BLaER1 treated with 17β-estradiol and CSF1 and Interleukin-3, amounts not matched to agents 10 nM and 100 nM (cell line): ENCODE measurements around the gene JUND.

Experiments
- H3K27ac ChIP-seq, 11 experiments: shearing (Covaris generic); formaldehyde crosslinking; 2 replicates each; pipeline ENCODE4 v1.8.1; 2022
- H3K27me3 ChIP-seq, 11 experiments: shearing (Covaris generic); formaldehyde crosslinking; 2 replicates each; pipeline ENCODE4 v1.8.1; 2022
- H3K36me3 ChIP-seq, 11 experiments: shearing (Covaris generic); formaldehyde crosslinking; 2 replicates each; pipeline ENCODE4 v1.8.1; 2022
- H3K4me1 ChIP-seq, 10 experiments: shearing (Covaris generic); formaldehyde crosslinking; 2 replicates each; pipeline ENCODE4 v1.8.1; 2022
- H3K4me2 ChIP-seq, 11 experiments: shearing (Covaris generic); formaldehyde crosslinking; 2 replicates each; pipeline ENCODE4 v1.8.1; 2022
- H3K4me3 ChIP-seq, 10 experiments: shearing (Covaris generic); formaldehyde crosslinking; 2 replicates each; pipeline ENCODE4 v1.8.1; 2022
- H3K9ac ChIP-seq, 11 experiments: shearing (Covaris generic); formaldehyde crosslinking; 2 replicates each; pipeline ENCODE4 v1.8.1; 2022
- H3K9me3 ChIP-seq, 11 experiments: shearing (Covaris generic); formaldehyde crosslinking; replicated peaks in 1 of 11; 2 replicates each; pipeline ENCODE4 v1.8.1; 2022
- H4K20me1 ChIP-seq, 11 experiments: shearing (Covaris generic); formaldehyde crosslinking; 2 replicates each; pipeline ENCODE4 v1.8.1; 2022
- Cebpa-rat ChIP-seq, 11 experiments: shearing (Covaris generic); IDR thresholded peaks; 2 replicates each; pipeline ENCODE4 v1.8.1; 2022

JUND gene

GRCh38 chr19:18264137-18264854 lies 17.1 kb downstream of the JUND start:
- no peak for TF ChIP-seq Cebpa-rat (IDR thresholded peaks at IDR 0.05)
- Histone ChIP-seq H3K4me2 (peak overlapping the region in 6 of 11 experiments; percentile 12 to 91 (median 84); a peak in 9 of 22 replicates), H4K20me1 (peaks cover 0 to 20% (median 0%) of the 10 kb centered on the region in 11 experiments; a peak in 4 of 22 replicates), H3K4me3 (no peak overlapping the region), H3K4me1 (peaks cover 17 to 54% (median 36%) of the 10 kb centered on the region in 10 experiments), H3K27me3 (no peaks in the 10 kb centered on the region), H3K36me3 (peaks cover 8 to 55% (median 25%) of the 10 kb centered on the region in 11 experiments; a peak in 21 of 22 replicates), H3K27ac (peak overlapping the region in 3 of 11 experiments; percentile 19 to 55 (median 52); a peak in 4 of 22 replicates), H3K9me3 (no peaks in the 10 kb centered on the region), H3K9ac (peak overlapping the region in 1 of 11 experiments; percentile 58; a peak in 1 of 22 replicates)

GRCh38 chr19:18263324-18264136 lies 17.9 kb downstream of the JUND start:
- Histone ChIP-seq H3K9ac (no peak overlapping the region), H3K27me3 (no peaks in the 10 kb centered on the region), H3K36me3 (peaks cover 8 to 51% (median 25%) of the 10 kb centered on the region in 11 experiments; a peak in 21 of 22 replicates), H3K9me3 (no peaks in the 10 kb centered on the region), H3K4me1 (peaks cover 9 to 47% (median 32%) of the 10 kb centered on the region in 10 experiments), H4K20me1 (peaks cover 0 to 13% (median 0%) of the 10 kb centered on the region in 11 experiments; a peak in 3 of 22 replicates), H3K27ac (no peak overlapping the region; a peak in 2 of 22 replicates), H3K4me3 (no peak overlapping the region), H3K4me2 (no peak overlapping the region)
- no peak for TF ChIP-seq Cebpa-rat (IDR thresholded peaks at IDR 0.05)

GRCh38 chr19:18262917-18263316 lies 18.5 kb downstream of the JUND start:
- TF ChIP-seq Cebpa-rat (IDR thresholded peaks at IDR 0.05) = no peak
- H3K9me3 ChIP-seq = no peaks in the 10 kb centered on the region
- H3K9ac ChIP-seq = no peak overlapping the region
- H3K36me3 ChIP-seq = peaks cover 8 to 45% (median 24%) of the 10 kb centered on the region in 11 experiments; a peak in 21 of 22 replicates
- peaks cover 0 to 12% (median 0%) of the 10 kb centered on the region in 11 experiments; a peak in 2 of 22 replicates for H4K20me1 ChIP-seq
- peaks cover 9 to 45% (median 31%) of the 10 kb centered on the region in 10 experiments for H3K4me1 ChIP-seq
- no peak overlapping the region for H3K4me3 ChIP-seq
- H3K27me3 ChIP-seq = no peaks in the 10 kb centered on the region
- no peak overlapping the region for H3K4me2 ChIP-seq
- H3K27ac ChIP-seq = no peak overlapping the region

- Histone ChIP-seq H3K4me2 (no peak overlapping the region), H3K9ac (no peak overlapping the region), H3K27me3 (no peaks in the 10 kb centered on the region), H3K4me3 (no peak overlapping the region), H3K9me3 (no peaks in the 10 kb centered on the region), H3K36me3 (peaks cover 3 to 38% (median 18%) of the 10 kb centered on the region in 11 experiments; a peak in 21 of 22 replicates), H3K27ac (no peak overlapping the region), H4K20me1 (peaks cover 0 to 12% (median 0%) of the 10 kb centered on the region in 11 experiments; a peak in 3 of 22 replicates), H3K4me1 (peaks cover 9 to 45% (median 31%) of the 10 kb centered on the region in 10 experiments)
- no peak for TF ChIP-seq Cebpa-rat (IDR thresholded peaks at IDR 0.05)
Measured at GRCh38 chr19:18262144-18262543, 19.3 kb downstream of the JUND start.

GRCh38 chr19:18261474-18261873 lies 19.9 kb downstream of the JUND start:
- Histone ChIP-seq H3K27ac (no peak overlapping the region), H3K27me3 (no peaks in the 10 kb centered on the region), H3K9ac (no peak overlapping the region), H3K36me3 (peaks cover 0 to 31% (median 11%) of the 10 kb centered on the region in 11 experiments; a peak in 18 of 22 replicates), H3K4me1 (peaks cover 9 to 43% (median 29%) of the 10 kb centered on the region in 10 experiments), H3K9me3 (no peaks in the 10 kb centered on the region), H3K4me3 (no peak overlapping the region), H4K20me1 (peaks cover 0 to 12% (median 0%) of the 10 kb centered on the region in 11 experiments; a peak in 3 of 22 replicates), H3K4me2 (no peak overlapping the region)
- no peak for TF ChIP-seq Cebpa-rat (IDR thresholded peaks at IDR 0.05)

- H3K27ac ChIP-seq = peak overlapping the region in 2 of 11 experiments; percentile 22 to 25; a peak in 3 of 22 replicates
- H3K4me2 ChIP-seq = peak overlapping the region in 9 of 11 experiments; percentile 7 to 54 (median 25); a peak in 10 of 22 replicates
- H3K36me3 ChIP-seq = peaks cover 0 to 17% (median 4%) of the 10 kb centered on the region in 11 experiments; a peak in 12 of 22 replicates
- H3K9me3 ChIP-seq = no peaks in the 10 kb centered on the region
- no peak overlapping the region for H3K4me3 ChIP-seq
- H3K4me1 ChIP-seq = peaks cover 13 to 35% (median 23%) of the 10 kb centered on the region in 10 experiments
- H3K9ac ChIP-seq = no peak overlapping the region
- H4K20me1 ChIP-seq = peaks cover 0 to 12% (median 0%) of the 10 kb centered on the region in 11 experiments; a peak in 5 of 22 replicates
- no peak for TF ChIP-seq Cebpa-rat (IDR thresholded peaks at IDR 0.05)
- H3K27me3 ChIP-seq = no peaks in the 10 kb centered on the region; a peak in 1 of 22 replicates
Measured at GRCh38 chr19:18259893-18260292, 21.5 kb downstream of the JUND start.

GRCh38 chr19:18257503-18258470 lies 23.6 kb downstream of the JUND start:
- Histone ChIP-seq H3K4me1 (peaks cover 22 to 45% (median 34%) of the 10 kb centered on the region in 10 experiments), H3K9me3 (no peaks in the 10 kb centered on the region), H3K9ac (no peak overlapping the region), H3K27ac (no peak overlapping the region), H3K4me3 (no peak overlapping the region), H3K36me3 (no peaks in the 10 kb centered on the region; a peak in 4 of 22 replicates), H4K20me1 (peaks cover 0 to 7% (median 0%) of the 10 kb centered on the region in 11 experiments; a peak in 4 of 22 replicates), H3K27me3 (no peaks in the 10 kb centered on the region; a peak in 1 of 22 replicates), H3K4me2 (no peak overlapping the region)
- no peak for TF ChIP-seq Cebpa-rat (IDR thresholded peaks at IDR 0.05)
